ENCODE data around the gene FOXE1. TPM values are rescaled to one million over a fixed set of nuclear protein-coding genes. Genes with fewer than 3 reads are reported as not detected.

Gene FOXE1
- total and polyA plus RNA-seq, 2 of the 13 experiments (the other 11 are each of a cell fraction or from before 2014, with no cell fraction given): not detected

DNA sequence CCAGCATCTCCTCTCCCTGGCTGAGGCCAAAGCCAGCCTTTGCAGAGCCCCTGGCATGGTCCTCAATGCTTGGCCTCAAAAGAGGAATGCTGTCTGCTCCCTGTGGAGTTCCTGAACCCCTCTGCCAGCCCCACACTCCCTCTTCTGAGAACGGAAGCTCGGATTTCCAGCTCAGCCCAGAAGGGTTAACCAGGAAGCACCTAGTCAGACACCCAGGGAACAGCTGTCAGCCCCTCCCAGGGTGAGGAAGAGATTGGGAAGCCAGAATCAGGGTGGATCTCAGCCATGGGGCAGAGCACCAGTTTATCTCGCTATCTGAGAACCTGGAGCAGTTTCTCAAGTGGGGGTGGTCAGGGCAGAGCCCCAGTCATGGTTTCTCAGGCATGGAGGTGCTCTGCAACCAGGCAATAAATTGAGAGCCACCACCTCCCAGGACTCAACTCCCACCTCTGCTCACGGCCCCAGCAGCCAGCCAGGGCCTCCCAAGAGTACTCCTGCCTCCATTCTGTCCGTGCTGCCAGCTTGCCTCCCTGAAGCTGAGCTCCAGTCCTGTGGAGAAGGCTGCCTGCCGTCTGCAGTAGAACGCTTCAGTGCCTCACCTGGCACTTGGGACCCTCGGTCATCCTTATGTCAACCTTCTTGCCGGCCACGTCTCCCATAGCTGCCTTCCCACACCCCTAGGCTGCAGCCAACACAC lies 7.6 kb downstream of the FOXE1 start (continued):
- TF ChIP-seq ZSCAN22 (CRISPR knock-in tag; IDR thresholded peaks at IDR 0.05) (no peak), SCMH1 (CRISPR knock-in tag; IDR thresholded peaks at IDR 0.05; ENCODE audit: borderline replicate concordance) (no peak), JUNB (CRISPR knock-in tag; IDR thresholded peaks at IDR 0.05; ENCODE audit: borderline replicate concordance) (no peak), MED8 (CRISPR knock-in tag; IDR thresholded peaks at IDR 0.05; ENCODE audit: insufficient replicate concordance) (no peak), ATRX (CRISPR knock-in tag; IDR thresholded peaks at IDR 0.05; ENCODE audit: borderline replicate concordance) (no peak), FLYWCH1 (CRISPR knock-in tag; IDR thresholded peaks at IDR 0.05) (no peak)
- TF ChIP-seq, protein P1, sequence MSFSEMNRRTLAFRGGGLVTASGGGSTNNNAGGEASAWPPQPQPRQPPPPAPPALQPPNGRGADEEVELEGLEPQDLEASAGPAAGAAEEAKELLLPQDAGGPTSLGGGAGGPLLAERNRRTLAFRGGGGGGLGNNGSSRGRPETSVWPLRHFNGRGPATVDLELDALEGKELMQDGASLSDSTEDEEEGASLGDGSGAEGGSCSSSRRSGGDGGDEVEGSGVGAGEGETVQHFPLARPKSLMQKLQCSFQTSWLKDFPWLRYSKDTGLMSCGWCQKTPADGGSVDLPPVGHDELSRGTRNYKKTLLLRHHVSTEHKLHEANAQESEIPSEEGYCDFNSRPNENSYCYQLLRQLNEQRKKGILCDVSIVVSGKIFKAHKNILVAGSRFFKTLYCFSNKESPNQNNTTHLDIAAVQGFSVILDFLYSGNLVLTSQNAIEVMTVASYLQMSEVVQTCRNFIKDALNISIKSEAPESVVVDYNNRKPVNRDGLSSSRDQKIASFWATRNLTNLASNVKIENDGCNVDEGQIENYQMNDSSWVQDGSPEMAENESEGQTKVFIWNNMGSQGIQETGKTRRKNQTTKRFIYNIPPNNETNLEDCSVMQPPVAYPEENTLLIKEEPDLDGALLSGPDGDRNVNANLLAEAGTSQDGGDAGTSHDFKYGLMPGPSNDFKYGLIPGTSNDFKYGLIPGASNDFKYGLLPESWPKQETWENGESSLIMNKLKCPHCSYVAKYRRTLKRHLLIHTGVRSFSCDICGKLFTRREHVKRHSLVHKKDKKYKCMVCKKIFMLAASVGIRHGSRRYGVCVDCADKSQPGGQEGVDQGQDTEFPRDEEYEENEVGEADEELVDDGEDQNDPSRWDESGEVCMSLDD (CRISPR knock-in tag; IDR thresholded peaks at IDR 0.05; ENCODE audit: borderline replicate concordance): no peak
- TF ChIP-seq, protein P2, sequence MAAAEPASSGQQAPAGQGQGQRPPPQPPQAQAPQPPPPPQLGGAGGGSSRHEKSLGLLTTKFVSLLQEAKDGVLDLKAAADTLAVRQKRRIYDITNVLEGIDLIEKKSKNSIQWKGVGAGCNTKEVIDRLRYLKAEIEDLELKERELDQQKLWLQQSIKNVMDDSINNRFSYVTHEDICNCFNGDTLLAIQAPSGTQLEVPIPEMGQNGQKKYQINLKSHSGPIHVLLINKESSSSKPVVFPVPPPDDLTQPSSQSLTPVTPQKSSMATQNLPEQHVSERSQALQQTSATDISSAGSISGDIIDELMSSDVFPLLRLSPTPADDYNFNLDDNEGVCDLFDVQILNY (CRISPR knock-in tag; conservative IDR thresholded peaks at IDR 0.05): no peak

DNA sequence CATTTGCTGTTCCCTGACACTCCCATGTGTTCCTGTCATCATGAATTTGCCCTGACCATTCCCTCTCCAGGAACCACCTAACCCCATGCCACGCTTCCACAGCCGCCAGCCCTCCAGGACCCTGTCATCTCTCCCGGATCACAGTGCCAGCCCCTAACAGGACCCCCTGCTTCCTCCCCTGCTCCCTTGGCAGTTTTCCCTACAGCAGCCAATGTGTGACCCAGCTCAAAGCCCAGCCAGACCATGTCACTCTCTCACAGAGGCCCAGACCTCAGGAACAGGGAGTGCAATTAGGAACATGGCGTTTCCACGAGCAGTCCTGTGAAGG lies 8.1 kb downstream of the FOXE1 start:
- peaks cover 4 to 36% of the 10 kb centered on the region in 2 experiments; a peak in 4 of 5 replicates for H3K27me3 ChIP-seq (ENCODE audit: control insufficient read depth in 1 of 2, insufficient read depth in 2 of 2, low read length in 2 of 2)
- H3K27ac ChIP-seq (ENCODE audit: extremely low read length, insufficient read depth, low read length): no peak overlapping the region
- ChIA-PET POLR2A (no interaction called here), CTCF (ENCODE audit: low intra/inter-chr PET ratio, low total read pairs) (no interaction called here)
- ATAC-seq (no peak), DNase-seq (ENCODE audit: low spot score) (no peak), FAIRE-seq (no peak)
- TF ChIP-seq SYNCRIP (IDR thresholded peaks at IDR 0.05; ENCODE audit: insufficient read depth, low read depth, low read length): no peak
- no peak for TF ChIP-seq ZNF230 (CRISPR knock-in tag; IDR thresholded peaks at IDR 0.05)
- TF ChIP-seq, protein P3, sequence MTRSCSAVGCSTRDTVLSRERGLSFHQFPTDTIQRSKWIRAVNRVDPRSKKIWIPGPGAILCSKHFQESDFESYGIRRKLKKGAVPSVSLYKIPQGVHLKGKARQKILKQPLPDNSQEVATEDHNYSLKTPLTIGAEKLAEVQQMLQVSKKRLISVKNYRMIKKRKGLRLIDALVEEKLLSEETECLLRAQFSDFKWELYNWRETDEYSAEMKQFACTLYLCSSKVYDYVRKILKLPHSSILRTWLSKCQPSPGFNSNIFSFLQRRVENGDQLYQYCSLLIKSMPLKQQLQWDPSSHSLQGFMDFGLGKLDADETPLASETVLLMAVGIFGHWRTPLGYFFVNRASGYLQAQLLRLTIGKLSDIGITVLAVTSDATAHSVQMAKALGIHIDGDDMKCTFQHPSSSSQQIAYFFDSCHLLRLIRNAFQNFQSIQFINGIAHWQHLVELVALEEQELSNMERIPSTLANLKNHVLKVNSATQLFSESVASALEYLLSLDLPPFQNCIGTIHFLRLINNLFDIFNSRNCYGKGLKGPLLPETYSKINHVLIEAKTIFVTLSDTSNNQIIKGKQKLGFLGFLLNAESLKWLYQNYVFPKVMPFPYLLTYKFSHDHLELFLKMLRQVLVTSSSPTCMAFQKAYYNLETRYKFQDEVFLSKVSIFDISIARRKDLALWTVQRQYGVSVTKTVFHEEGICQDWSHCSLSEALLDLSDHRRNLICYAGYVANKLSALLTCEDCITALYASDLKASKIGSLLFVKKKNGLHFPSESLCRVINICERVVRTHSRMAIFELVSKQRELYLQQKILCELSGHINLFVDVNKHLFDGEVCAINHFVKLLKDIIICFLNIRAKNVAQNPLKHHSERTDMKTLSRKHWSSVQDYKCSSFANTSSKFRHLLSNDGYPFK (CRISPR knock-in tag; IDR thresholded peaks at IDR 0.05; ENCODE audit: borderline replicate concordance): no peak
- TF ChIP-seq JUN (CRISPR knock-in tag; IDR thresholded peaks at IDR 0.05): no peak
- TF ChIP-seq ZNF430 (CRISPR knock-in tag; IDR thresholded peaks at IDR 0.05): no peak
- TF ChIP-seq, protein P4, sequence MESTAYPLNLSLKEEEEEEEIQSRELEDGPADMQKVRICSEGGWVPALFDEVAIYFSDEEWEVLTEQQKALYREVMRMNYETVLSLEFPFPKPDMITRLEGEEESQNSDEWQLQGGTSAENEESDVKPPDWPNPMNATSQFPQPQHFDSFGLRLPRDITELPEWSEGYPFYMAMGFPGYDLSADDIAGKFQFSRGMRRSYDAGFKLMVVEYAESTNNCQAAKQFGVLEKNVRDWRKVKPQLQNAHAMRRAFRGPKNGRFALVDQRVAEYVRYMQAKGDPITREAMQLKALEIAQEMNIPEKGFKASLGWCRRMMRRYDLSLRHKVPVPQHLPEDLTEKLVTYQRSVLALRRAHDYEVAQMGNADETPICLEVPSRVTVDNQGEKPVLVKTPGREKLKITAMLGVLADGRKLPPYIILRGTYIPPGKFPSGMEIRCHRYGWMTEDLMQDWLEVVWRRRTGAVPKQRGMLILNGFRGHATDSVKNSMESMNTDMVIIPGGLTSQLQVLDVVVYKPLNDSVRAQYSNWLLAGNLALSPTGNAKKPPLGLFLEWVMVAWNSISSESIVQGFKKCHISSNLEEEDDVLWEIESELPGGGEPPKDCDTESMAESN (CRISPR knock-in tag; conservative IDR thresholded peaks at IDR 0.05): no peak
- no TSS peak for BruUV-seq (replicated peaks)
- no peaks in the 10 kb centered on the region for H3K79me2 ChIP-seq (ENCODE audit: insufficient read depth, low read length)
- H3K4me3 ChIP-seq (replicated peaks in 1 of 3; ENCODE audit: insufficient read depth in 1 of 3, low read depth in 2 of 3, low read length in 3 of 3): no peak overlapping the region
- H3K4me2 ChIP-seq (ENCODE audit: low read depth, low read length): no peak overlapping the region
- in situ Hi-C loops (cut with HindIII; ENCODE audit: extremely low pct_ligation_motif_present, low pct_unique_long_range_greater_than_20kb) (no loop called here), intact Hi-C loops (cut with micrococcal nuclease; ENCODE audit: unreplicated experiment) (no loop called here)
- no peaks in the 10 kb centered on the region for H3K9me3 ChIP-seq (ENCODE audit: low read length)
- H3K9ac ChIP-seq (ENCODE audit: insufficient read depth, low read depth, low read length): no peak overlapping the region
- H2AFZ ChIP-seq (ENCODE audit: low read length): no peak overlapping the region
- no peaks in the 10 kb centered on the region; the same call in 1 of the 2 replicates for H3K4me1 ChIP-seq (ENCODE audit: insufficient read depth, low read length)
- WGBS (ENCODE audit: low lambda C conversion rate): 65% methylated on average over 5 of the region's 5 CpGs
- no peaks in the 10 kb centered on the region for H3K36me3 ChIP-seq (replicated peaks in 1 of 2; ENCODE audit: control insufficient read depth in 1 of 2, insufficient read depth in 2 of 2, low read length in 2 of 2)
- no peaks in the 10 kb centered on the region for H4K20me1 ChIP-seq (ENCODE audit: insufficient read depth, low read length)
